ENCODE data around the gene CANX.

The CANX gene

DNA sequence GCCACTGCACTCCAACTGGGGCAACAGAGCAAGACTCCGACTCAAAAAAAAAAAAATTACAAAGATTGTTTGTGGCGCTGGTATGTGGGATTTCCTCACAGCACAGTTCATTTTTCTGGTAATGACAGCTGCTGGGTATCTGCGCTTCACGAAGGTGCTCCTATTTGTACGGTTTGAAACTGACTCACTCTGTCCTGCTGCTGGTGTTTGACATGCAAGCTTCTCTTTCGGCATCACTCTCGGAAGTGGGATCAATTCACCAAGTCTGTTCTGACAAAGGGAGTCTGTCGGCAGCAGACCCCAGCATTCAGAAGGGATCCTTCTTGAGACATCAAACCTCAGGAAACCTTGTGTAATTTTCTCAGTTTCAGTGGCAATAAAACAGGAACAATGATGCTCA, 60.2 kb downstream of the CANX start:
- peak in 1 of 2 experiments; percentile 33 for DNase-seq

DNA sequence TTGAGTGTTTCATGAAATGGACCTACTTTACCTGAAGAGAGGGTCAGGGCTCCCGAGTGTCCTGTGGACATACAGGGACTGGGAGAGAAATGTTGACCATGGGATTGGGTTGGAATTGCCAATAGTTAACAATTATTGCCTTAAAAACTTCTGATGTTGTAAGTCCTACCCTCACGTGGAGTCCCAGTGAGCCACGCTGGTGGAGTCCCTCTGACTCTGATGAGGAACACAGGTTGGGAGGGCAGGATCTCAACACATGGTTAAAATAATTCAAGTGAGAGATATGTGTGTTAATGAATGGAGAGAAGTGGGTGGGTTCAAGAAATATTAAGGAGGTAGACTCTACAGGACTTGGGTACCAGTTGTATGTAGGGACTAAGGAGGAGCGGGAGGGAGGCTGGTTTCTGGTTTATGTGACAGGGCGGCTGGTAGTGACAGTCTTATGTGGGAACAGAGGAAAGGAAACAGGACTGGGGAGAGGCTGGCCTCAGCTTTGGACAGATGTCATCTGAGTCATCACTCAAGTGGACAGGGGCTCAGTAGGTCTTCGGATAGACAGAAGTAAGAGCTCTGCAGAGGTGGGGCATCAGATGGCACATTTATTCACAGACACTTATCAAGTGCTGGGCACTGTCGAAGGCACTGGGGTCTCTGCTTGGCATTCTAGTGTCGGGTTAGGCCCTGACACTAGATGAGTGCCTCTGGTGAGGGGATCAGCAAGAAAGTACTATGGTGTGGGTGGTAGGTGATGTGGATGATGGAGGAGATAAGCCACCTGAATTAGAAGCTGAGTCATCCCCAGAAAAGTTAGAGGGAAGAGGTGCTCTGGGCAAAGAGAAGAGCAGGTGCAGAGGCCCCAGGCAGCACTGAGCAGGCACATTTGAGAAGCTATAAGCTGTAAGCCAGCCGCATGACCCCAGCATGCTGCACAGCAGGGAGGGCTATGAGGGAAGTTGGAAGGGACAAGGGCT, 61.1 kb downstream of the CANX start:
- peak; percentile 52 to 62 for DNase-seq

DNA sequence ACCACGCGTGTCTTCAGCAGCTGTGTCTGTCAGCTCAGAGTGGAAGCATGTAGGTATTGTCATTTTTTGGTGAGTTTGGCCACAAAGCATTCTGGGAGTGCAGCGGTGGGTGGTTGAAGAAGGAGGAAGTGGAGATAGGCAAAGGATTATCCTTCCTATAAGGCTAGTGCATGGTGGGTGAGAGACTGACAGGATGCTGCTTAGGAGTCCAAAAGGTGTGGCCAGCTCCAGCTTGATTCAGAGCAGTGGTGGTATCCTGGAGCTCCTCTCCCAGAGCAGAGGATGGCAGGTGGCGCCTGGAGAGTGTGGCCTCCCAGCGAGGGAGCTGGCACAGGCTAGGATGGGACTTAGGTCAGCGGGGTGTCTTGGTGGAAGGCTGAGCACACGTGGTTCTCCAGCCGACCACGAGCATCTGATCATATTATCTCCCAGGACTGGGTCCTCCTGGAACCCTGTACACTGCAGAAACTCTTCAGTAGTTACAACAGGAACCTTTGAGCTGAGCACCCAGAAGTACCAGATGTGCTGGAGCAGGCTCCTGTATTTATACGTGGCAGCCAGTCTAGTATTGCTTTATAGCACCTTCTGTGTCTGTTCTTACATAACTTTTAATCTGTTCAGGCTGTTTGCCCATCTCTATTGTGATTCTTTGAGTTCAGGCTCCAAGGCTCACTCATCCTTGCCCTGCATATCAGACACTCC, 63.5 kb downstream of the CANX start:
- DNase-seq = peak in 1 of 2 experiments; percentile 36

DNA sequence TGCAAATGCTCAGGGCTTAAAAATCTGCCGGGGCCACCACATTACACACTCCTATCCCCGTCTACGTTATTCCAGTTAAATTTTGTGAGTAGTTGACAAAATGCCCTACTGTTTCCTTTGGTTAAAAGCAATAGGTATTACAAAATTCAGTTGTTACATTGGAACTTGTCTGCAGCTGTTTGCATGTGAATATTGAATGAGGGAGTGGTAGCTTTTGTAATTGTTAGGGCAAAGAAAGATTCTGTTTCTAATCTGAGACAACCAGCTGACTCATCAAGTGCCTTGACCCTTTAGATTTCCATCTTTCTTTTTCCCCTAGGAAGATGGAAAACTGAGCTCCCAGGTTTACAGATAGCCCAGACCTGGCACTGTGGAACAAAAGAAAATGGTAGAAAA, 64.0 kb downstream of the CANX start:
- no peak for DNase-seq

DNA sequence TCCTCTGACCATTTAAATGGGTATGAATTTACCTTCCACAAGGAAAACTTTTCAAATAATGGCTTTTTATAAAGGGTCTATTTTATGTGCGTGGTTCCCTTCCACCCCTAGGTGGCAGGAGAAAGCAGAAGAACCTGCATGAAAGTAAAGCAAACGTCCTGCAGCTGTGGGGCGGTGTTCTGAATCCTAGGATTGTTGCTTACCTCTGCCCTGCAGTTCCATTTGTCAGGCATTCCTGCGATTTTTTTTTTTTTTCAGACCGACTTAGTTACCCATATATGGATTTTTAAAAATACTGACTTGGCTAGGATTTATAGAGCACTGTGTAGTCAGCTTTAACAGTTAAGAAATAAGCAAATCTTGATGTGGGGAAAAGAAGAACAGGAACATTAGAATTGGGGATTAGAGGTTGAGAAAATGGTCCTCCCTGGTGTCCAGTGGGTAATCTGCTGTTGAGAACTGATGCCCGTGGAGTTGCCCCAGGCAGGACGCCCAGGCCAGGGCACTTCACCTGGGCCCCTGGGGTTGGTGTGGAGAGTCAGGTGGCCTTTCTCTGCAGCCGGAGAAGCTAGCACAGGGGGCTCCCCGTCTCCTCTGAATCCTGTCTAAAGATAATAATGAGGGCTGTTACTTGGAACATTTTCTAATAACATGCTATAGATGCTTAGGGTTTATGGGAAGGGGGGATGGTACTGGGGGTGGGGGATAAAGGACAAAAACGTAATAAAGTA, 64.6 kb downstream of the CANX start:
- peak; percentile 48 to 54 for DNase-seq

DNA sequence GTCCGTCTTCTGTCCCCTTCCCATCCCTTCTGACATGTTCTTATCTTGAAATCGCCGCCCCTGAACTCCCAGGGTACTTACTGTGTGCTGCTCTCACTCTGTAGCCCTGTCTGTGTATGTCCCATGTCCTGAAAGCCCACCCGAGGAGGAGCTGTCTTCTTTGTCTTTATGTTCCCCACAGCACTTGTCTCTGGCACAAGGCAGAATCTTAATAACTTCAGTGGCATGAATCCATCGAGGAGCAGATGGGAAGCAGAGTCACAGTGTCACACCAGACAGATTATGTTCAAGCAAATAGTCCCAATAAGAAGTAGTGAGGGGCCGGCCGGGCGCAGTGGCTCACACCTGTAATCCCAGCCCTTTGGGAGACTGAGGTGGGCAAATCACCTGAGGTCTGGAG, 65.3 kb downstream of the CANX start:
- no peak for DNase-seq

DNA sequence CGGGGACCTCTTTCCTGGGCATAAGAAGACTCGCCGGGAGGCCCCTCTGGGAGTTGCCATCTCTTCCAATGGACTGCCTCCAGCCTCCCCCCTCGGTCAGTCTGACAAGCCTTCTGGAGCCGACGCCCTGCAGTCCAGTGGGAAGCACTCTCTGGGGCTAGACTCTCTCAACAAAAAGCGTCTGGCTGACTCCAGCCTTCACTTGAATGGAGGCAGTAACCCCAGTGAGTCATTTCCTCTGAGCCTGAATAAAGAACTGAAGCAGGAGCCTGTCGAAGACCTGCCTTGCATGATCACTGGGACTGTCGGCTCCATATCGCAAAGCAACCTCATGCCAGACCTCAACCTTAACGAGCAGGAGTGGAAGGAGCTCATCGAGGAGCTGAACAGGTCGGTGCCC, 66.6 kb downstream of the CANX start:
- no peak for DNase-seq

DNA sequence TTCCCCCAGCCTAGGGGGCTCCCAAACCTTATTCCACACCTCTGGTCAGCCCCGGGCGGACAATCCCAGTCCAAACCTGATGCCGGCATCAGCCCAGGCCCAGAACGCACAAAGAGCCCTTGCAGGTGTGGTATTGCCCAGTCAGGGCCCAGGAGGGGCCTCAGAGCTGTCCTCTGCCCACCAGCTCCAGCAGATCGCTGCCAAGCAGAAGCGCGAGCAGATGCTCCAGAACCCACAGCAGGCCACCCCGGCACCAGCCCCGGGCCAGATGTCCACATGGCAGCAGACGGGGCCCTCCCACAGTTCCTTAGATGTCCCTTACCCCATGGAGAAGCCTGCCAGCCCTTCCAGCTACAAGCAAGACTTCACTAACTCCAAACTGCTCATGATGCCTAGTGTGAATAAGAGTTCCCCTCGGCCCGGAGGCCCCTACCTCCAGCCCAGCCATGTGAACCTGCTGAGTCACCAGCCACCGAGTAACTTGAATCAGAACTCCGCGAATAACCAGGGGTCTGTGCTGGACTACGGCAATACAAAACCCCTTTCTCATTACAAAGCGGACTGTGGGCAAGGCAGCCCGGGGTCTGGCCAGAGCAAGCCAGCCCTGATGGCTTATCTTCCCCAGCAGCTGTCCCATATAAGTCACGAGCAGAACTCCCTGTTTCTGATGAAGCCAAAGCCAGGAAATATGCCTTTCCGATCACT, 67.4 kb downstream of the CANX start:
- no peak for DNase-seq

DNA sequence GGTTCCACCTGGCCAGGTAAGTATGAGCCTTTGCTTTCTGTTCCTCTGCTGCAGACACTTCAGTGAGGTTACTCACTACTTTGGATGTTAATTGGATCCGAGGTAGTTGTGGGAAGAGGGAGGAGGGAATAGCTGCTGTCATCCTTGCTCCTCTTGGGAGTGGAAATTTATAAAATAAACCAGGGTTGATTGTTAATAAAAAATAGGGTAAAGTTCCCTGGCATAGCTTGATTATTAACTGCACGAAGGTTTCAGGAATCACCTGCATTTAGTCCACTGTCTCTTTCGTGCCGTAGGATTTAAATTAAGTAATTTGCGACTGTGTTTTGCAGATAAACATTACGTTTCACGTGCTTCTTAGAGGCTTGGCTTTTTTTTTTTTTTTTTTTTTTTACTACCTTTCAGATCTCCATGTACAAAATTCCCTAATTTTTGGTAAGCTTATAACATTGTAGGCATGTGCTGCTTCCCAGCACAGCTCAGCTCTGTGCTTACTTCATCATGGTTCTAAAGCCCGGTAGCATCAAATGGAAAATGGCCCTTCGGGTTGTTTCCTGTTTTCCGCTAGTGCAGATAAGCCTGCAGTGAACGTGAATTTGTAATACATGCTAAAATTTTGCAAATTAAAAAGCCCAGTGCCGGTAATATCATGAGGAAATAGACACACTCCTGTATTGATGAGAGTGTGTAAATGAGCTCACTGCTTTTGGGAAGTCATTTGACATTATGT, 68.1 kb downstream of the CANX start:
- DNase-seq = no peak

DNA sequence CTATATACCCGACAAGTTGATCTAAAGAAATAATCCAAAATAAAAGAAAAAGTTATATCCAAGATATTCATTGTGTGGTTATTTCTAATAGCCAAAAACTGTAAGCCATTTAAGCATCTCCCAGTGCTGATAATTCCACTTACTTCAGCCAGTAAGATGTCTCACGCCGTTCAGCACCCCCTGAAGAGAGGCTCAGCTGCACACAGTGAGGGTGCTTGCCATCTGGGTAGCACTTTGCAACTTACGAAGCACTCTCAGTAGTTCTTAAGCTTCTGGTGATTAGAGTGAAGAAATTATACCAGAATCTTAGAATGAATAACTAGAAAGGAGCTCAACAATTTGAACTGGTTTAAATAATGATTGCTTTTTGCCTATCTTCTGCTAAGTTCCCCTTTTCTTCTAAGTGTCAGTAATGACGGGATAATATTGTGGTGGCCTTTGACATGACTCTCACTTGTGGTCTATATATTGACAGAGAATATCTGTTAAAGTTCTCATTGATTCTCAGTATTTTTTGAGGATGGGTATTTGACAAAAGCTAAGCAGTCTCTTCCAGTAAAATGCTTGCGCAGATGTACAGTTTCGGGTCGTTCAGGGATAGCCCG, 68.8 kb downstream of the CANX start:
- no peak for DNase-seq

DNA sequence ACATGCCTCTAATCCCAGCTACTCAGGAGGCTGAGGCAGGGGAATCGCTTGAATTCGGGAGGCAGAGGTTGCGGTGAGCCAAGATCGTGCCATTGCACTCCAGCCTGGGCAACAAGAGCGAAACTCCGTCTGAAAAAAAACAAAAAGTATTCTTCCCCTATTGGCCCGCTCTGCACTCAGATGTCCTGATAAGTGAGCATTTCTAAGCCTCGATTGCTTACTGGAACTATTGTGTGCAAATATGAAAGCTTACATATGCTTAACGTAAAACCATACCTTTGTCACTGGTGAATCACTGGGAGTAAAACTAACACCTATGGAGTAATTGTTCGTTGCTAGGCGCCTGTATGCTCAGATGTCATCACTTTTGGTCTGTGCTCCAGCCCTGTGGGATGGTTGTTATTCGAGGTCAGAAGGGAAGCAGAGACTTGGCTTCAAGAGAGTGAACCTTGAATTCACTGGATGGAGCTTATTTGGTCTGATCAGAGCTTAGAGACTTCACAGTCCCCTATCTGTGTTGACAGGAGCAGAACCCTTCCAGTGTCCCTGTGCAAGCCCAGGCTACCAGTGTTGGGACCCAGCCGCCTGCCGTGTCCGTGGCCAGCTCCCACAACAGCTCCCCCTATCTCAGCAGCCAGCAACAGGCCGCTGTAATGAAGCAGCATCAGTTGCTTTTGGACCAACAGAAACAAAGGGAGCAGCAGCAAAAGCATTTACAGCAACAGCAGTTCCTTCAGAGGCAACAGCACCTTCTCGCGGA, 69.7 kb downstream of the CANX start:
- DNase-seq = peak; percentile 31 to 42

DNA sequence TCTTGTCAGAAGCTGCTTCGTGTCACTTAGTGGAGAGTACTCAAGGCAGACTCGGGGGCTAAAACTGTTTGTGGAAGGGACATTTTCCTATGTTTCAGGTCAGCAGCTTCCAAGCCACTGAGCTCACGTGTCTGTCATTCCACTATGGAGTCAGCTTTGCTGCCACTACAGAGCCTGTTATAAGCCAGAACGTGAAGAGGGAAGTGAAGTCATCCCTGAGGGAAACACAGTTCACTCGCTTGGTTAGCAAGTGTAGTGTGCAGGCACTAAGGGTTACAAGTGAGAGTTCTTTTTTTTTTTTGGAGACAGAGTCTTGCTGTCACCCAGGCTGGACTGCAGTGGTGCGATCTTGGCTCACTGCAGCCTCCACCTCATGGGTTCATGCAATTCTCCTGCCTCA, 70.5 kb downstream of the CANX start:
- no peak for DNase-seq

DNA sequence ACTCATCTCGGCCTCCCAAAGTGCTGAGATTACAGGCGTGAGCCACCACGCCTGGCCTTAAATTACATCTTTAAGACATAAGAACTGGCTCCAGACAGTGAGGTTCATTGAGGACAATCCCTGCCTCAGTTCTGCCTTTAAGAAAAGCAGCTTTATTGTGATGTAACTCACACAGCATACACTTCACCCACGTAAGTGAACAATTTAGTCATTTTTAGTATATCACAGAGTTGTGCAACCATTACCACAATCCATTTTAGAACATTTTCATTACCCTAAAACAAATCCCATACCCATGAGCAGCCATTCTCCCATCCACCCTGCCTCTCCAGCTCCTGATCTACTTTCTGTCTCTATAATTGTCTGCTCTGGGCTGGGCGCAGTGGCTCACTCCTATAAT, 71.0 kb downstream of the CANX start:
- no peak for DNase-seq

DNA sequence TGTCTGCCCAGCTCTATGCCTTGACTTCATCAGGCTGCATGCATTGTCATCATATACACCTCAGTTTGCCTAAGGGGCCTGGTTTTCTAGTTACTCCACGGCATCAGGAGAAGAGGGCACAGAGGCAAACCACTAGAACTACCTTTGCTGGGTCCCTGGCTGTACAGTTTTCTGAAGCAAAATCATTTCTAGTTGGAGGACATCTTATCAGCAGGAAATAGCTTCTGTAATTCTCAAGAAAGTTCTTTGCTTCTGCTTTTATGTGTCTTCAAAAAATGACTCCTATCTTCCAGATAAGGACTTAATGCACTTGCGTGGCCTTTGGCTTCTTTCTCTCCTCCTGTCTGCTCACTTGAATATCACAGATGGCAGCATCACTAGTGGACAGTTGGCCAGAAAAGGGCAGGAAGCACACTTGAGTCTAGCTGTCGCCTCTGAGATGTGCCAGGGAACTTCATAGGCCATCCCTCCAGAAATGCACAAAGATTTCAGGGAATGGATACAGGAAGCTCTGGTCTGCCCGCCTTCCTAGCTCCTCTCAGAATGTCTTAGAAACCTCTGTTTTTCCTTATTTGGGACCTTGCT, 72.6 kb downstream of the CANX start:
- no peak for DNase-seq

DNA sequence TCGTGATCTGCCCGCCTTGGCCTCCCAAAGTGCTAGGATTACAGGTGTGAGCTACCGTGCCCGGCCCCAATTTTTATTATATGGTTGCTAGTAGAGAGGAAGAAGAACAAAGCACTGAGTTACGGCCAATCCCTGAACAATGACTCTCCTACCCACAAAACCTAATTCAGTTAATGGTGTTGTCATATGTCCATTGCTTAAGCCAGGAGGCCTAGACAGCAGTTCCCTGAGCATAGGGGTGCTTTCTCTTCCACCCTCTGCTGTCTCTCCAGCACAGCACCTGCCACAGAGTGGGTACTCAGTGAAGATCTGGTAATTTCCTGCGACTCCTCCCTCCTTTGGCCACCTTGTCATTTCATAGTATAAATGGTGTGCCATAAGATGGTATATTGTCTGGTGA, 73.6 kb downstream of the CANX start:
- no peak for DNase-seq

DNA sequence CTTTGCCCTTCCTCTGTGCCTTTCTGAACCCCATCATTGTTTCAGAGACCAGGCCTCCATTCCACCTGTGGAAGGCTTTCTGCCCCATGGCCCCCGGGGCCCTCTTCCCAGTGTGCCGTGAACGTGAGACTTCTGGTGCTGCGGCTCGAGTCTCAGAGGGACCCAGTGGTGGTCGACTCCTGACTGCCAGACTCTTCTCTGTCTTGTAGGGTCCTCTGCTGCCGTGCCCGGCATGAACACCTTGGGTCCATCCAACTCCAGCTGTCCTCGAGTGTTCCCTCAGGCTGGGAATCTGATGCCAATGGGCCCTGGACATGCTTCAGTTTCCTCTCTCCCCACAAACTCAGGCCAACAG, 74.9 kb downstream of the CANX start:
- no peak for DNase-seq

DNA sequence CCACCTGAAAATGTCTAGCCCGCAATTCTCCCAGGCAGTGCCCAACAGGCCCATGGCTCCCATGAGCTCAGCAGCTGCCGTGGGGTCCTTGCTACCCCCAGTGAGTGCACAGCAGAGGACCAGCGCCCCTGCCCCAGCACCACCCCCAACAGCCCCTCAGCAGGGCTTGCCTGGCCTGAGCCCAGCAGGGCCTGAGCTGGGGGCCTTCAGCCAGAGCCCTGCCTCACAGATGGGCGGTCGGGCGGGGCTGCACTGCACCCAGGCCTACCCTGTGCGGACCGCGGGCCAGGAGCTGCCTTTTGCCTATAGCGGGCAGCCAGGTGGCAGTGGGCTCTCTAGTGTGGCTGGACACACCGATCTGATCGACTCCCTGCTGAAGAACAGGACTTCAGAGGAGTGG, 75.7 kb downstream of the CANX start:
- no peak for DNase-seq

DNA sequence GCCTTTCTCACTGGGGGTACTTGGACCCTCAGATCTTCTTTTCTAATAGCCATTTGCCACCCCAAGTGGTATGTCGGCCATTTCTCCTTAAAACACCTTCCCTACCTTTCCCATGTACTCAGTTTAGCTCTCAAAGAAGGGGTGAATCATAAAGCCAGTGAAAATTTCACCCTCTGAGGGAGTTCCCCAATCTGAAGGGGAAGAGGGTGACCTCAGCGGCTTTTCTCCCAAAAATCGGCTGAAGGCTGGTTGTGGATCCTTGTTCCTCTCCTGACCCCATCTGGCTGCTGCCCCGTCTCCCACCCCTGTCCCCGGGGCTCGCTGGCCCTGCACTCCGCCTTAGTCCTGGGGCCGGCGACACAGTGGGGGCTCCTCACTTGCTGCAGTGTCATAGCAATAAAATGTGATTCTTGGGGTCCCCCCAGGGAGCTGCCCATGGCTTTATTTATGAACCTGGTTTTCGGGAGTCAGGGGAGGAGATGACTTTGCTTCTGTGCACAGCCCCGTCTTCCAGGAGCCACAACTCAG, 77.7 kb downstream of the CANX start:
- DNase-seq = no peak

DNA sequence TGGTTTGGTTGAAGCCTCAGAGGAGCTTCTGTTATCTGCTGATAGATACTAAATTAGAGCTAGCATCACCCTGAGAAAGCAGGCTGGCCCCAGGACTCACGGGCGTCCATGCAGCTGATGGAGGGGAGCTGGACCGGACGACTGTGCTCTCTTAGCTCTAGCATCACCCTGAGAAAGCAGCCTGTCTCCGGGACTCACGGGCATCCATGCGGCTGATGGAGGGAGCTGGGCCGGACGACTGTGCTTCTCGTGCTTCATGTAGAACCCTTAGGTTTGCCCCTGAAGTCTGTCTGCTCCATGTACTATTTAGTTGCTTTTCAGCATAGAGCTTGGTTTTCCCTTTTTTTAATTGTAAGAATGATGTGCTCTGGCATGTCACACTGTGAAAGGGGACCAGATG, 78.7 kb downstream of the CANX start:
- DNase-seq = no peak

DNA sequence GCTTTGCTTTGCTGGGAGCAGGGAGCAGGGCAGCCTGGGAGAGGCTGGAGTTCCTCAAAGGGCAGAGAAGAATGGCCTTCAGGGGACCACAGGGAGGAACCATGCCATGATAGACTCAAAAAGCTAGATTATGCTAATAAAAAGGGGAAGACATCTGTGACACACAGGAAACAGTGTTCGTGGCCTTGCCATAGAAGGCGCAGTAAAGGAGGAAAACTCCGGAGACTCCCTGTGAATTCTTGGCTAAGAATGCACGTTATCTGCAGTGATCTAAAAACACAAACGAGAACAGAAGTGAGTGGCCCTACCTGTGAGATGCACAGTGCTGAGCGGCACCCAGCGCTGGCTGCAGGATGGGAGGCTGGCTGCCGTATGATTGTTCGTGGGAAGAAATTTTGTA, 79.1 kb downstream of the CANX start:
- no peak for DNase-seq

Data from activated T-cell treated with anti-CD3 and anti-CD28 coated beads, Interleukin-2, amount 50 U/mL, for 48 hours (primary cell).